Subcutaneous adipose tissue (tissue), 4 donors: ENCODE data around the gene TTC28. TPM values are rescaled to one million over a fixed set of nuclear protein-coding genes. Genes with fewer than 3 reads are reported as not detected.

Experiments
- total RNA-seq, 4 donors: library from RNA; depleted of rRNA; stranded (reverse); fragments of >200 nt; gene quantifications; one replicate each; pipeline ENCODE4 v1.1.0, GENCODE V29; 2016
- TF ChIP-seq, protein P1 (sequence below): fragments of 450-650 bp; IDR thresholded peaks from one replicate; pipeline ENCODE4 v1.5.1; 2016; ENCODE audit warnings: low read depth, mild to moderate bottlenecking, control low read depth, antibody characterized with exemption, moderate library complexity

Gene TTC28
- total RNA-seq, 4 donors from 2014 or later: 42.6 to 71.6 (median 43.4) TPM

DNA sequence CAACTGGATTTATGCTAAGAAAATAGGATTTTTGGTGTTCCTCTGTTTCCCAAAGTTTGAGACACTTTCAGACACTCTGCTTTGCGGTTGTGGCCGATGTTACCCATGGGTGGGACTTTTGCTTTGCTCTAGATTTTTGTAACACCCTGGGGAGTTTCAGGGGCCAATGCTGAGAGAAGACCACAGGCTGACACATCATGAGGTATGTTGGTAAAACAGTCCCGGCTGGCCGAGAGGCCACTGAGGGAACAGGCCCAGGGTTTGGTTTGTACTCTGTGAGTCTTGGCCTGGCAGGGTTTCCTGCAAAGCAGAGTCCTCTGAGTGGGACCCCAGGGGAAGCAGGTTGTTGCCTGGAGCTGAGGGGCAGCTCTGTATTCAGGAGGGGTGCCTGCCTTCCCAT, 682.1 kb downstream of the TTC28 start:
- TF ChIP-seq, protein P1, sequence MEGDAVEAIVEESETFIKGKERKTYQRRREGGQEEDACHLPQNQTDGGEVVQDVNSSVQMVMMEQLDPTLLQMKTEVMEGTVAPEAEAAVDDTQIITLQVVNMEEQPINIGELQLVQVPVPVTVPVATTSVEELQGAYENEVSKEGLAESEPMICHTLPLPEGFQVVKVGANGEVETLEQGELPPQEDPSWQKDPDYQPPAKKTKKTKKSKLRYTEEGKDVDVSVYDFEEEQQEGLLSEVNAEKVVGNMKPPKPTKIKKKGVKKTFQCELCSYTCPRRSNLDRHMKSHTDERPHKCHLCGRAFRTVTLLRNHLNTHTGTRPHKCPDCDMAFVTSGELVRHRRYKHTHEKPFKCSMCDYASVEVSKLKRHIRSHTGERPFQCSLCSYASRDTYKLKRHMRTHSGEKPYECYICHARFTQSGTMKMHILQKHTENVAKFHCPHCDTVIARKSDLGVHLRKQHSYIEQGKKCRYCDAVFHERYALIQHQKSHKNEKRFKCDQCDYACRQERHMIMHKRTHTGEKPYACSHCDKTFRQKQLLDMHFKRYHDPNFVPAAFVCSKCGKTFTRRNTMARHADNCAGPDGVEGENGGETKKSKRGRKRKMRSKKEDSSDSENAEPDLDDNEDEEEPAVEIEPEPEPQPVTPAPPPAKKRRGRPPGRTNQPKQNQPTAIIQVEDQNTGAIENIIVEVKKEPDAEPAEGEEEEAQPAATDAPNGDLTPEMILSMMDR: no peak

DNA sequence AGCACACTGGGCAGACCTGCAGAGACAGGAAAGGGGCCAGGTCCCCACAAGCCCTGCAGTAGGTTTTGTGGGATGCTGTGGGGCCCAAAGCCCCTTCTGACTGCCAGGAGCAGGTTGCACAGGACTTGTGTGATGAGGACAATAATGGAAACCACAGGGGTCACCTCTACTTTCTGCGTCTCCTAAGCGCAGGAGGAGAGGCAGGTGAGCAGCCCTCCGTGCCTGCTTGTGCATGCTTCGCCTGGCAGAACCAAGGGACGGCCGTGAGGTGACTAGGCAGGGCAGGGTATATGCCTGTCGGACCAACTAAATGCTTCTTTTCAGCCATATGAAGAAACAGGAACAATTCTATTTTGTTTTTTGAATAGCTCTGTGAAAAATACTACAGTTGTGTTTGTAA, 682.7 kb downstream of the TTC28 start:
- TF ChIP-seq, protein P1: no peak

DNA sequence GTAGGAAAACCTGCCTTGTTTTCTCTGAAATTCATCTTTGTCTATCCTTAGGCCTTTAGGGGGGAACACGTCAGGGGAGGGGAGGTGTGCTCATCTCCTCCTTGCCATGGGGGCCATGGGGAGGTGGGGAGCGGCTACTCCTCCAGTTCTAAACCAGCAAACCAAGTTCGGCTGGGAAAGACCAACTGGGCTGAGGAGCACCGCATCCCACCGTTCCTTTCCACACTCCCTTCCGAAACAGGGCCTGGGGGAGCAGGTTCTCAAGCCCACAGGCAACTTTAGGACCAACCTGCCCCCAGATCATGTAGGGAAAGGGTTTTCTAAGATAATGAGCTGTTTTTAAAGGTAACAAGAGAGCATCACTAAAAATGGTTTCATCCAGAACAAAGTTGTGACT, 683.1 kb downstream of the TTC28 start:
- TF ChIP-seq, protein P1: no peak

DNA sequence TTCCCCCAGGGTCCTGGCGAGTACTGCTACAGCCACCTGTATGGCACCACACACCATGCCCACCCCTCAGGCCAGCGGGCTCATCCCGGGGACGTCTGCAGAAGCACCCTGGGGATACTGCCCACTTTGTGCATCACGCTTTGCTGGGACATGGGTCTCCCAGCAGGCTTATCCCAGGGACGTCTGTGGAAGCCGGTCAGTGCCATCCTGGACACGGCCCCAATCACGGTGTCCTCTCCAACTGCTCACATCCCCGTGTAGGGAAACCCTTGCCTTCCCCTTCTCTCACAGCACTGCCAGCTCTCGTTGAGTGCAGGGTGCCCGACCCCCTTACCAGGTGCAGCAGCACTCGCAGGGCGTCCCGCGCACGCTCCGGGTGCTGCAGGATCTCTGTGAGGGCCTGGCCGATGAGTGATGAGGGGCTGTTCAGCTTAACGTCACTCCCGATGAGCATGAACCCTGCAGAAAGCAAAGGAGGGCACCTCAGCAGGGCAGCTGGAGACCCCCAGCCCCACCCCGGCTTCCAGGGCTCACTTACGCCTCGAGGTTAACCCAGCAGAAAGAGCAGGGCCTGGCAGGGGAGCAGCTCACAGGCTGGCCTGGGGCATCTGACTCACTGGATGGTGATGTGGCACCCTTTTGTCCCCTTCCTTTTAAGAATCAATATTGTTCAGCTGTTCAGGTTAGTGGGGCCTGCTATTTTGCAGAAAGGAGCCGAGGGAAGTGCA, 683.7 kb downstream of the TTC28 start:
- TF ChIP-seq, protein P1: no peak

DNA sequence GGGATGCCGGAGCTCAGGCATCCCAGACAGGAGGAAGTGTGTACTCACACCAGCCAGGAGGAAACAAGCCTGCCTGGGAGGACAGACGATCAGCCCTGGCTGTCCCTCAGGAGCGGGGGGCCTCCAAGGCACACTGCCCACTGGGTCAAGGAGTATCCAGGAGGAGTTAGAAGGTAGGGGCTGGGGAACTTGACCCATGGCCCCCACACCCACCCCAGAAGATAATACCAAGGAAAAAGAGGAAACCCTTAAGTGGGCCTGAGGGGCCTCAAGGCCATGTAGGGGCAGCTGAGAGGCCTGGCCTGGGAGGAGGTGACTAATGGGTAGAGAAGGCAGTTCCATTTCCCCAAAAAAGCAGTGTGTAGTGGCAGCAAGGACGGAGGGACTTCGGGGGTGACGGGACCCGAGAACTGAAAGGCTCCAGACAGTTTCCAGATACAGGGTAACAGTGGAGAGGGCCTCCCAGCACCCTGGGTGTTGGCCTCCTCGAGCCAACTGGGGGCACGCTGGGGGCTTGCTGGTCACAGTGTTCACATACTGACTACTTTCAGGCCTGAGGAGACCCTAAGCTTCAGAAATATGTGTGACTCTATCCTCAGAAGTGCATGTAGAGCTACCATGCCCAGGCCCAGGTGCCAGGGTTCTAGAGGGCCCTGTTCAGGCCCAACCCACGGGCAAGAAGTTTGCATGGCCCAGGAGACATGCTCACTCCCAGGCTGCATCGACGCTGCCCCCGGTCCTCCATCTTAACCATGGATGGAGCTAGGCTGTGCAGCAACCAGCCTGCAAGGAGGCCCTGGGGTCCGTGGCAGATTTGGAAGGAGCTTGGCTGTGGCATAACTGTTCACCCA, 684.9 kb downstream of the TTC28 start:
- TF ChIP-seq, protein P1: no peak

DNA sequence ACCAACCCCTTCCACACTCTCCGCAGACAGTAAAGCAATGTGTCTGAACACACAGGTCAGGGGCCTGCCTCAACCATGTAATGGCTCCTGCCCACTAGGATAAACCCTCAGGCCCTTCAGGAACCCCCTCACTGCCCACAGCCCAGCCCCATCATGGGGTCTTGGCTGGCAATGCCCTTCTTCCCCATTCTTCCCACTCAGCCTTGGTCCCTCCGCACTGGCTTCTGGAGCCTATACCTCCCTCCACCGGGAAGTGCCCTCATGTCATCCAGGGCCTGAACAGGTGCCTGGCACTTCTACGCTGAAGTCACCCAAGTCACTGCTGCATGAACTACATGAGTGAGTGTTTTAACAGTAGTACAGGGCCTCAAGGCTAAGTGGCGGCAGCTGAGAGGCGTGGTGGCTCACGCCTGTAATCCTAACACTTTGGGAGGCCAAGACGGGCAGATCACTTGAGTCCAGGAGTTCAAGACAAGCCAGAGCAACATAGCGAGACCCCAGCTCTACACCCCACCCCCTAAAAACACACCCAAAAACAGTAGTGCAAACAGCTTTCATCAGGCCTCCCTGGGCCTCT, 685.8 kb downstream of the TTC28 start:
- TF ChIP-seq, protein P1: no peak

DNA sequence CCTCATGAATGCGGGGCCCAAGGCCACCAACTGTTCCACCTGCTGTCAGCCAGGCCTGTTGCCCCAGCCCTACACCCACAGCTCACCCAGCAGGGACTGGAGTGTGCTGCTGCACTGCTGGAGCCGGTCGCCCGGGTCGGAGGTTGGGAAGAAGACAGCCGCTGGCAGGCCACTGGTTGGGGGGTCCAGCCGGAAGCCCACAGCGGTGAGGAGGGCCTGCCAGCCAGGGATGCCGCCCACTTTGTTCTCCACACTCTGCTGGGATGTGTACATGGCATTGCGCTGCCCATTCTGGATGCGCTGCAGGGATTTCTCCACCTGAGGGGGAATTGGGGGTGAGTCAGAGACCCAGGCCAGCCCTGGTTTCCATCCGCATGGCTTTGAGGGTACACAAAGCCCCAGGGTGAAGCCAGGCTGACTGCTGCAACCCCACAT, 686.4 kb downstream of the TTC28 start:
- TF ChIP-seq, protein P1: no peak
